Mesenchymal stem cell (in vitro differentiated cells and primary cell): ENCODE measurements around the gene CD59.

Experiments used
- DNase-seq: peaks from one replicate; pipeline ENCODE4 v3.0.0-alpha.2; 2013
- H2AFZ ChIP-seq: one replicate; pipeline ENCODE4 v1.6.1; 2013; ENCODE audit warnings: low read depth, mild to moderate bottlenecking, control low read depth, inconsistent platforms, low read length, moderate library complexity
- H2AK5ac ChIP-seq: 2 replicates; pipeline ENCODE4 v1.6.1; 2013; ENCODE audit warnings: low read length, moderate library complexity, mild to moderate bottlenecking, inconsistent platforms; ENCODE audit not compliant: severe bottlenecking
- H2BK120ac ChIP-seq: one replicate; pipeline ENCODE4 v1.6.1; 2013; ENCODE audit warnings: low read depth, mild to moderate bottlenecking, inconsistent platforms, low read length, moderate library complexity
- H2BK12ac ChIP-seq, 2 experiments: one replicate each; pipeline ENCODE4 v1.6.1; 2013; ENCODE audit warnings: inconsistent platforms in 2 of 2, low read length in 2 of 2, mild to moderate bottlenecking in 2 of 2, moderate library complexity in 2 of 2, control low read depth in 1 of 2
- H2BK15ac ChIP-seq: one replicate; pipeline ENCODE4 v1.6.1; 2013; ENCODE audit warnings: mild to moderate bottlenecking, low read depth, inconsistent platforms; ENCODE audit not compliant: poor library complexity, severe bottlenecking
- H2BK5ac ChIP-seq: 2 replicates; pipeline ENCODE4 v1.6.1; 2013; ENCODE audit warnings: low read depth, mild to moderate bottlenecking, low read length, control low read depth, inconsistent platforms; ENCODE audit not compliant: poor library complexity, severe bottlenecking
- H3K14ac ChIP-seq, 2 experiments: one replicate each; pipeline ENCODE4 v1.6.1; 2013; ENCODE audit warnings: inconsistent platforms in 2 of 2, low read length in 2 of 2, control low read depth in 1 of 2, mild to moderate bottlenecking in 1 of 2, moderate library complexity in 1 of 2
- H3K18ac ChIP-seq, 2 experiments: one replicate each; pipeline ENCODE4 v1.6.1; 2013; ENCODE audit warnings: inconsistent platforms in 2 of 2, low read length in 2 of 2, control low read depth in 1 of 2, low read depth in 1 of 2, mild to moderate bottlenecking in 1 of 2
- H3K23ac ChIP-seq, 2 experiments: one replicate each; pipeline ENCODE4 v1.6.1; 2013; ENCODE audit warnings: inconsistent platforms in 2 of 2, low read length in 2 of 2, mild to moderate bottlenecking in 2 of 2, moderate library complexity in 2 of 2, control low read depth in 1 of 2
- H3K27ac ChIP-seq: 2 replicates; pipeline ENCODE4 v1.5.1; 2013; ENCODE audit warnings: mild to moderate bottlenecking, moderate library complexity, low read length, control low read depth, inconsistent platforms; ENCODE audit not compliant: poor library complexity, severe bottlenecking
- H3K27me3 ChIP-seq, 2 experiments: 2 replicates each; pipeline versions ENCODE4 v1.6.1 to v1.7.0; 2013; ENCODE audit warnings: low read length in 2 of 2, mild to moderate bottlenecking in 2 of 2, moderate library complexity in 2 of 2, control low read depth in 1 of 2, inconsistent platforms in 1 of 2; ENCODE audit not compliant: control insufficient read depth in 1 of 2, insufficient read depth in 1 of 2
- H3K36me3 ChIP-seq, 2 experiments: 2 replicates each; pipeline versions ENCODE4 v1.6.1 to v1.7.0; 2013; ENCODE audit warnings: low read length in 2 of 2, control low read depth in 1 of 2, inconsistent platforms in 1 of 2, low read depth in 1 of 2, mild to moderate bottlenecking in 1 of 2; ENCODE audit not compliant: insufficient read depth in 2 of 2, control insufficient read depth in 1 of 2
- H3K4ac ChIP-seq, 2 experiments: one replicate each; pipeline ENCODE4 v1.6.1; 2013; ENCODE audit warnings: inconsistent platforms in 2 of 2, low read length in 2 of 2, mild to moderate bottlenecking in 2 of 2, moderate library complexity in 2 of 2, control low read depth in 1 of 2, low read depth in 1 of 2
- H3K4me1 ChIP-seq: 2 replicates; pipeline ENCODE4 v1.6.1; 2013; ENCODE audit warnings: low read depth, low read length, control low read depth; ENCODE audit not compliant: control insufficient read depth, insufficient read depth
- H3K4me2 ChIP-seq: 2 replicates; pipeline ENCODE4 v1.6.1; 2013; ENCODE audit warnings: low read length, mild to moderate bottlenecking, inconsistent platforms; ENCODE audit not compliant: poor library complexity, severe bottlenecking
- H3K4me3 ChIP-seq, 2 experiments: 2 replicates each; pipeline versions ENCODE4 v1.5.1 to v1.7.0; 2013; ENCODE audit warnings: low read length in 2 of 2, mild to moderate bottlenecking in 2 of 2, control low read depth in 1 of 2, low read depth in 1 of 2; ENCODE audit not compliant: insufficient read depth in 1 of 2
- H3K79me1 ChIP-seq: replicated peaks from 2 replicates; pipeline ENCODE4 v1.6.1; 2013; ENCODE audit warnings: mild to moderate bottlenecking, control low read depth, low read length, inconsistent platforms; ENCODE audit not compliant: poor library complexity, severe bottlenecking
- H3K9ac ChIP-seq: 2 replicates; pipeline ENCODE4 v1.7.0; 2013; ENCODE audit warnings: mild to moderate bottlenecking, low read length, moderate library complexity
- H3K9me3 ChIP-seq: 2 replicates; pipeline ENCODE4 v1.7.0; 2013; ENCODE audit warnings: mild to moderate bottlenecking, low read length; ENCODE audit not compliant: control insufficient read depth
- H4K8ac ChIP-seq: one replicate; pipeline ENCODE4 v1.6.1; 2013; ENCODE audit warnings: inconsistent platforms, mild to moderate bottlenecking, low read length, moderate library complexity
- H4K91ac ChIP-seq: one replicate; pipeline ENCODE4 v1.6.1; 2013; ENCODE audit warnings: mild to moderate bottlenecking, low read length, inconsistent platforms
- WGBS: methylation state at CpG from one replicate; pipeline ENCODE4 v1.1.7; 2013; ENCODE audit warnings: mixed read lengths; 5-methylcytosine and 5-hydroxymethylcytosine counted together

The CD59 gene

GRCh38 chr11:33721984-33722383 is 14.2 kb downstream of the CD59 start:
- Histone ChIP-seq H3K79me1 (peaks cover 10% of the 10 kb centered on the region), H3K4me1 (peaks cover 27% of the 10 kb centered on the region), H2BK15ac (peak overlapping the region; percentile 85), H3K4ac (peak overlapping the region in 1 of 2 experiments; percentile 81), H3K23ac (no peak overlapping the region), H2BK12ac (peak overlapping the region in 1 of 2 experiments; percentile 91), H3K4me3 (peak overlapping the region in 1 of 2 experiments; percentile 38), H2AFZ (no peak overlapping the region), H3K18ac (peak overlapping the region; percentile 4 to 78), H2BK120ac (no peak overlapping the region), H4K8ac (peak overlapping the region; percentile 80), H2BK5ac (no peak overlapping the region), H3K9ac (peak overlapping the region; percentile 83), H2AK5ac (peak overlapping the region; percentile 10), H3K36me3 (peaks cover 19 to 63% of the 10 kb centered on the region in 2 experiments), H3K14ac (no peak overlapping the region), H4K91ac (peak overlapping the region; percentile 57), H3K9me3 (no peaks in the 10 kb centered on the region), H3K4me2 (no peak overlapping the region), H3K27me3 (no peaks in the 10 kb centered on the region), H3K27ac (no peak overlapping the region)
- 95% methylated on average over 5 of the region's 5 CpGs for WGBS
- no peak for DNase-seq

GRCh38 chr11:33721426-33721825 is 14.8 kb downstream of the CD59 start:
- WGBS = 20% methylated on average over 1 of the region's 1 CpG
- H2AFZ ChIP-seq = no peak overlapping the region
- H4K91ac ChIP-seq = no peak overlapping the region
- peak; percentile 83 for DNase-seq
- peaks cover 10% of the 10 kb centered on the region for H3K79me1 ChIP-seq
- H2AK5ac ChIP-seq = no peak overlapping the region
- peak overlapping the region; percentile 83 for H3K9ac ChIP-seq
- no peak overlapping the region for H2BK15ac ChIP-seq
- no peak overlapping the region for H2BK120ac ChIP-seq
- no peak overlapping the region for H3K4ac ChIP-seq
- H3K23ac ChIP-seq = no peak overlapping the region
- no peak overlapping the region for H4K8ac ChIP-seq
- H3K9me3 ChIP-seq = no peaks in the 10 kb centered on the region
- H3K27me3 ChIP-seq = no peaks in the 10 kb centered on the region
- H3K4me1 ChIP-seq = peaks cover 27% of the 10 kb centered on the region
- no peak overlapping the region for H3K18ac ChIP-seq
- no peak overlapping the region for H3K4me3 ChIP-seq
- no peak overlapping the region for H2BK5ac ChIP-seq
- no peak overlapping the region for H2BK12ac ChIP-seq
- peaks cover 24 to 69% of the 10 kb centered on the region in 2 experiments for H3K36me3 ChIP-seq
- H3K4me2 ChIP-seq = no peak overlapping the region
- peak overlapping the region; percentile 14 for H3K27ac ChIP-seq
- H3K14ac ChIP-seq = no peak overlapping the region

GRCh38 chr11:33719587-33719986 is 16.6 kb downstream of the CD59 start:
- H3K27ac ChIP-seq = no peak overlapping the region
- no peak overlapping the region for H2BK120ac ChIP-seq
- H3K18ac ChIP-seq = no peak overlapping the region
- H3K14ac ChIP-seq = no peak overlapping the region
- peaks cover 26 to 82% of the 10 kb centered on the region in 2 experiments for H3K36me3 ChIP-seq
- no peak overlapping the region for H3K4me3 ChIP-seq
- H2BK15ac ChIP-seq = no peak overlapping the region
- H3K9me3 ChIP-seq = no peaks in the 10 kb centered on the region
- 90% methylated on average over 4 of the region's 5 CpGs for WGBS
- H4K8ac ChIP-seq = no peak overlapping the region
- H3K23ac ChIP-seq = no peak overlapping the region
- no peak overlapping the region for H3K4me2 ChIP-seq
- H2AK5ac ChIP-seq = no peak overlapping the region
- H3K9ac ChIP-seq = no peak overlapping the region
- H2BK12ac ChIP-seq = no peak overlapping the region
- H2BK5ac ChIP-seq = no peak overlapping the region
- H3K79me1 ChIP-seq = peaks cover 12% of the 10 kb centered on the region
- H4K91ac ChIP-seq = no peak overlapping the region
- H3K4ac ChIP-seq = no peak overlapping the region
- peaks cover 25% of the 10 kb centered on the region for H3K4me1 ChIP-seq
- DNase-seq = no peak
- H3K27me3 ChIP-seq = no peaks in the 10 kb centered on the region
- H2AFZ ChIP-seq = no peak overlapping the region

DNA sequence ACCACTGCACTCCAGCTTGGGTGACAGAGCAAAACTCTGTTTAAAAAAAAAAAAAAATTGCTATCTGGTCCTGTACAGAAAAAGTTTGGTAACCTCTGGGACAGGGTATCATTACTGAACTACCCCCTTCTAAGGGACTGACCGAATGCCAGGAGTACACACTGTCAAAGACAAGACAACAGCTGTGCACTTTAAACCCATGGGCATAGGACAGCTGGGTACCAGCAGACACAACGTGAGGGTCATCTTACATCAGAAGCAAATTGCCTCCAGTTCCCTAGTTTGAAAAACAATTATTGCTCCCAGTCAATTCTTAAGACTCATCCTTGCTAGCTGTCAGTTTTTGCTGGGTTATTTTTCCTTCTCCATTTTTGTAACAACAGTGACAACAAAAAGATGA is 17.8 kb downstream of the CD59 start:
- Histone ChIP-seq H3K23ac (no peak overlapping the region), H2AFZ (no peak overlapping the region), H2BK15ac (no peak overlapping the region), H2AK5ac (no peak overlapping the region), H3K4ac (no peak overlapping the region), H3K4me2 (no peak overlapping the region), H3K14ac (no peak overlapping the region), H2BK12ac (no peak overlapping the region), H3K18ac (no peak overlapping the region), H3K4me1 (peaks cover 16% of the 10 kb centered on the region), H2BK5ac (no peak overlapping the region), H3K27ac (no peak overlapping the region), H4K8ac (no peak overlapping the region), H3K4me3 (no peak overlapping the region), H3K79me1 (peaks cover 12% of the 10 kb centered on the region), H3K9me3 (no peaks in the 10 kb centered on the region), H2BK120ac (no peak overlapping the region), H3K27me3 (no peaks in the 10 kb centered on the region), H3K36me3 (peaks cover 26 to 90% of the 10 kb centered on the region in 2 experiments), H3K9ac (peak overlapping the region; percentile 33), H4K91ac (no peak overlapping the region)
- WGBS = 86% methylated on average over 2 of the region's 2 CpGs
- no peak for DNase-seq
